Prostate gland (tissue), 2 donors: ENCODE measurements around the gene MYO5B. TPM values are rescaled to one million over a fixed set of nuclear protein-coding genes. Genes with fewer than 3 reads are reported as not detected.

Source experiments
- DNase-seq: peaks from one replicate; pipeline ENCODE4 v3.0.0-alpha.2; 2019; ENCODE audit warnings: low spot score
- H3K27ac ChIP-seq, 2 donors: fragments of 200-600 bp; sonication (generic); 2 replicates each; pipeline ENCODE4 v1.5.1; 2017 to 2019
- H3K27me3 ChIP-seq: fragments of 200-600 bp; sonication (generic); replicated peaks from 2 replicates; pipeline ENCODE4 v1.5.1; 2019; ENCODE audit not compliant: insufficient read depth
- H3K36me3 ChIP-seq, 2 donors: fragments of 200-600 bp; sonication (generic); 1 replicate in 1 of 2; 2 replicates in 1 of 2; pipeline versions ENCODE4 v1.5.1 to v1.8.1; 2017 to 2019
- H3K4me1 ChIP-seq: fragments of 200-600 bp; sonication (generic); replicated peaks from 2 replicates; pipeline ENCODE4 v1.5.1; 2019
- H3K4me3 ChIP-seq, 2 donors: fragments of 200-600 bp; sonication (generic); 2 replicates each; pipeline ENCODE4 v1.5.1; 2017 to 2019
- H3K9me3 ChIP-seq: fragments of 200-600 bp; sonication (generic); 2 replicates; pipeline ENCODE4 v1.5.1; 2017
- POLR2A ChIP-seq: fragments of 450-650 bp; IDR thresholded peaks from one replicate; pipeline ENCODE4 v1.6.1; 2016; ENCODE audit warnings: antibody characterized with exemption, mild to moderate bottlenecking
- POLR2AphosphoS5 ChIP-seq: sonication (generic); formaldehyde crosslinking; IDR thresholded peaks from one replicate; pipeline ENCODE4 v1.6.1; 2017; ENCODE audit warnings: antibody characterized with exemption
- WGBS: methylation state at CpG from one replicate; pipeline ENCODE4 v1.1.5; 2018; 5-methylcytosine and 5-hydroxymethylcytosine counted together
- intact Hi-C: fragments of 100-400 bp; cut with DNase I; formaldehyde crosslinking; loops from one replicate; pipeline ENCODE4 v1.14.2; 2022
- total RNA-seq, 2 donors: library from RNA; depleted of rRNA; stranded (reverse); fragments of >200 nt; gene quantifications; one replicate each; pipeline ENCODE4 v1.1.0, GENCODE V29; 2016
- TF ChIP-seq, protein P1 (sequence below), 4 experiments: fragments of 200-600 bp in 2 of 4; fragments of 450-650 bp in 2 of 4; sonication (generic) in 2 of 4; IDR thresholded peaks; 1 replicate in 3 of 4; 2 replicates in 1 of 4; pipeline ENCODE4 v1.5.1; 2016 to 2019; ENCODE audit warnings: antibody characterized with exemption in 4 of 4, mild to moderate bottlenecking in 2 of 4, moderate library complexity in 2 of 4

The MYO5B gene
- total RNA-seq, 2 donors from 2014 or later: 28.5 to 31.1 TPM

DNA sequence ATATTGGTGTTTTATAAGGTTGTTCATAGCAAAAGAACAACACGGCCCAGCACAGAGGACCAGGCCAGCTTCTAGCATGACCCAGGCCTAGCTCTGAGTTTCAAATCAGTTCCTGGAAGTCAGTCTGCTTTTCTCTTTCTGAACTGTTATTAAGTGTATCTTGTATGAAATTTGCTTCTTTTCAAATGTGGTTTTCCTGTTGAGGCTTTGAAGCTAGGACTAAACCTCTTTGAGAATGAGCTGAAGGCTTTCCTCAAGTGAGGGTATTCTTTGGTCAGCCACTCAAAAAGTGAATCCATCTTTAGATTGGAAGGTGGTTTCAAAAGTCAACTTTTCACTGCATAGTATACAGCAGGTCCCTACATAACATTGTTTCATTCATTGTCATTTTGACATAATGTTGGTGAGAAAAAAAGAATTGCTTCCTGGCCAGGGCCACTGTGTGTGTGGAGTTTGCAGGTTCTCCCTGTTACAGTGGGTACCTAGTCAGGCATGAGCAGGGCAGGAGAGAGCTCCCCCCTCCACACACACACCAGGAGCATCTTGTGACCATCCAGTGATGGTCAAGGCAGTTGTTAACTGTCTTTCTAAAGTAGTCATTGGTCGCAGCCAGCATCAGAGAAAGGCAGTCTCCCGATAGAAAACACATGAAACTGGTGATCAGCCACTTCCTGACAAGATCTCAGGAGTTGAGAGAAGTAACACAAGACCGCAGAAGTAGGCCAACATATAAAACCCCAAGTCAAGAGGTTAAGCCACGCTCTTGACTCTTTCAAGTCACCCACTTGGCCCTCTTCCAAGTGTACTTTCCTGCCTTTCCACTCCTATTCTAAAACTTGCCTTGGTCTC lies 374.9 kb downstream of the MYO5B start:
- Histone ChIP-seq H3K27ac (no peak overlapping the region), H3K4me1 (no peaks in the 10 kb centered on the region), H3K4me3 (no peak overlapping the region), H3K36me3 (no peaks in the 10 kb centered on the region), H3K27me3 (no peaks in the 10 kb centered on the region), H3K9me3 (no peaks in the 10 kb centered on the region)
- intact Hi-C loops: loop anchor here (10.0 kb wide), 1 partner anchor 465 kb away; the partner anchor contains the start of genes CXXC1 and MBD1
- whole genome bisulfite sequencing: 75% methylated on average over 5 of the region's 5 CpGs
- DNase-seq: no peak
- TF ChIP-seq POLR2AphosphoS5: no peak
- TF ChIP-seq POLR2A: no peak
- TF ChIP-seq, protein P1, sequence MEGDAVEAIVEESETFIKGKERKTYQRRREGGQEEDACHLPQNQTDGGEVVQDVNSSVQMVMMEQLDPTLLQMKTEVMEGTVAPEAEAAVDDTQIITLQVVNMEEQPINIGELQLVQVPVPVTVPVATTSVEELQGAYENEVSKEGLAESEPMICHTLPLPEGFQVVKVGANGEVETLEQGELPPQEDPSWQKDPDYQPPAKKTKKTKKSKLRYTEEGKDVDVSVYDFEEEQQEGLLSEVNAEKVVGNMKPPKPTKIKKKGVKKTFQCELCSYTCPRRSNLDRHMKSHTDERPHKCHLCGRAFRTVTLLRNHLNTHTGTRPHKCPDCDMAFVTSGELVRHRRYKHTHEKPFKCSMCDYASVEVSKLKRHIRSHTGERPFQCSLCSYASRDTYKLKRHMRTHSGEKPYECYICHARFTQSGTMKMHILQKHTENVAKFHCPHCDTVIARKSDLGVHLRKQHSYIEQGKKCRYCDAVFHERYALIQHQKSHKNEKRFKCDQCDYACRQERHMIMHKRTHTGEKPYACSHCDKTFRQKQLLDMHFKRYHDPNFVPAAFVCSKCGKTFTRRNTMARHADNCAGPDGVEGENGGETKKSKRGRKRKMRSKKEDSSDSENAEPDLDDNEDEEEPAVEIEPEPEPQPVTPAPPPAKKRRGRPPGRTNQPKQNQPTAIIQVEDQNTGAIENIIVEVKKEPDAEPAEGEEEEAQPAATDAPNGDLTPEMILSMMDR (IDR thresholded peaks at IDR 0.05): no peak

DNA sequence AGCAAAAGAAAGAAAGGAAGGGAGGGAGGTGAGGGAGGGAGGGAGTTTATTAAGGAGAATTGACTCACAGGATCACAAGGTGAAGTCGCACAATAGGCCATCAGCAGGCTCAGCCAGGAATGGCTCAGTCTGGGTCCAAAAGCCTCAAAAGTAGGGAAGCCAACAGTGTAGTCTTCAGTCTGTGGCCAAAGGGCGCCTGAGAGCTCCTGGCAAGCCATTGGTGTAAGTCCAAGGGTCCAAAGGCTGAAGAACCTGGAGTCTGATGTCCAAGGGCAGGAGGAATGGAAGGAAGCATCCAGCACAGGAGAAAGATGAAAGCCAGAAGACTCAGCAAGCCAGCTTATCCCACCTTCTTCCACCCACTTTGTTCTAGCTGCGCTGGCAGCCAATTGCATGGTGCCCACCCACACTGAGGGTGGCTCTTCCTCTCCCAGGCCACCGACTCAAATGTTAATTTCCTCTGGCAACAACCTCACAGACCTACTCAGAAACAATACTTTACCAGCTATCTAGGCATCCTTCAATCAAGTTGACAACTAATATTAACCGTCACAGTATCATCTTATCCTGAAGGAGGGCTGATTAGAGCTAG lies 375.8 kb downstream of the MYO5B start:
- no peak overlapping the region for H3K27ac ChIP-seq
- WGBS: 91% methylated on average over 5 of the region's 5 CpGs
- H3K36me3 ChIP-seq: no peaks in the 10 kb centered on the region
- H3K4me3 ChIP-seq: no peak overlapping the region
- H3K9me3 ChIP-seq: no peaks in the 10 kb centered on the region
- H3K27me3 ChIP-seq: no peaks in the 10 kb centered on the region
- no peak for DNase-seq
- H3K4me1 ChIP-seq: no peaks in the 10 kb centered on the region
- intact Hi-C loops: loop anchor here (10.0 kb wide), 1 partner anchor 466 kb away; the partner anchor contains the start of genes CXXC1 and MBD1
- no peak for TF ChIP-seq POLR2AphosphoS5
- TF ChIP-seq, protein P1 (IDR thresholded peaks at IDR 0.05): no peak
- no peak for TF ChIP-seq POLR2A

- intact Hi-C loops: loop anchor here (10.0 kb wide), 1 partner anchor 467 kb away; the partner anchor contains the start of genes CXXC1 and MBD1
- WGBS: 89% methylated on average over 5 of the region's 5 CpGs
- Histone ChIP-seq H3K4me3 (no peak overlapping the region), H3K27me3 (no peaks in the 10 kb centered on the region), H3K9me3 (no peaks in the 10 kb centered on the region), H3K4me1 (no peaks in the 10 kb centered on the region), H3K27ac (no peak overlapping the region), H3K36me3 (no peaks in the 10 kb centered on the region)
- DNase-seq: no peak
- no peak for TF ChIP-seq POLR2AphosphoS5
- no peak for TF ChIP-seq POLR2A
- TF ChIP-seq, protein P1 (IDR thresholded peaks at IDR 0.05): no peak
Observed at GRCh38 chr18:49817947-49818346, 377.0 kb downstream of the MYO5B start.

DNA sequence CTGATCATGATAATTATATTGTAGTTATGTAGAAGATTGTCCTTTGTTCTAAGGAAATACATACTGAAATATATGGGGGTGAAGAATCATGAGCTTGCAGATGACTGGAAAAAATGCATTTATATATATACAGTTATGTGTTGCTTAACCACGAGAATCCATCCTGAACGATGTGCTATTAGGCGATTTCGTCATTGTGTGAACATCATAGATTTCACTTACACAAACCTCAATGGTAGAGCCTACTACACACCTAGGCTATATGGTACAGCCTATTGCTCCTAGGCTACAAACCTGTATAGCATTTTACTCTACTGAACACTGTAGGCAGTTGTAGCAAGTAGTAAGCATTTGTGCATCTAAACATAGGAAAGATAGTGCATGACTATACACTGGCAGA lies 379.0 kb downstream of the MYO5B start:
- H3K9me3 ChIP-seq: no peaks in the 10 kb centered on the region
- 93% methylated on average over 4 of the region's 4 CpGs for WGBS
- no peaks in the 10 kb centered on the region for H3K27me3 ChIP-seq
- H3K4me1 ChIP-seq: peaks cover 2% of the 10 kb centered on the region
- no peak overlapping the region for H3K27ac ChIP-seq
- TF ChIP-seq, protein P1 (IDR thresholded peaks at IDR 0.05): no peak
- no peak for TF ChIP-seq POLR2A
- TF ChIP-seq POLR2AphosphoS5: no peak
- intact Hi-C loops: loop anchor here (10.0 kb wide), 1 partner anchor 469 kb away; the partner anchor contains the start of genes CXXC1 and MBD1
- H3K36me3 ChIP-seq: no peaks in the 10 kb centered on the region
- no peak overlapping the region for H3K4me3 ChIP-seq
- no peak for DNase-seq
